HG03571 (cell line): ENCODE results near the gene CHI3L1.

Experiments used
- ATAC-seq: cut with Tn5 transposase; IDR thresholded peaks from one replicate; pipeline ENCODE4 v1.9.1; 2021; ENCODE audit not compliant: unreplicated experiment

The CHI3L1 gene

DNA sequence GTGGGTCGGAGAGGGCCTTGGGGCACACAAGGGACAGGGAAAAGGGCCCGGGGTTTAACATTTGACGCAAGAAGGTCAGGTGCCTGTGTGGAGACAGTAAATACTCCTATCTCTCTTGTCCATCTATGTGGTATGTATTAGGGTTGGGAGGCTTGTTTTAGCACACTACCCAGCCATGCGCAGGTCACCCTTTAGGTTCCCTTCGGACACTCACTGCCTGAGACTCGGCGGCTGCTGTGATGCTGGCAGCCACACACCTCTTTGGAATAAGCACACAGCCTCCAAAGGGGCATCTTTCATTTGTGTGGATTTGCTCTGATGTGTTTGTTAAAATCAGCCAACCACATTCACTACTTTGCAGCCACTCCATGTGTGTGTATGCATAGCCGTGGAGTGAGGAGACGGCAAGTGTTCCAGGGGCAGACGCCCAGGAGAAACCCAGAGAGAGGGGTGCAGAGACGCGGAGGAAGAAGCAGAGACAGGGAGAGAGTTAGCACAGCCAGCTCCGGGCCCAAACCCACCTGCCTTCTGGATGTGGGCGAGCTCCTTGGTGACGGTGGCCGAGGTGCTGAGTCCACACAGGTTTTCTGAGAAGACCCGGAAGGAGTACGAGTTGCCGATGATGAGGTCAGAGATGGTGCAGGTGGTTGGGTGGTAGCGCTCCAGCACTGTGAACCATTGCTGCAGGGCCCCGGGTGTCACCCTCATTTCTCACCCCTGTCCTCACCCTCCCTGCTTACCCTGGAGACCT, 16.6 kb downstream of the CHI3L1 start:
- ATAC-seq = no peak

DNA sequence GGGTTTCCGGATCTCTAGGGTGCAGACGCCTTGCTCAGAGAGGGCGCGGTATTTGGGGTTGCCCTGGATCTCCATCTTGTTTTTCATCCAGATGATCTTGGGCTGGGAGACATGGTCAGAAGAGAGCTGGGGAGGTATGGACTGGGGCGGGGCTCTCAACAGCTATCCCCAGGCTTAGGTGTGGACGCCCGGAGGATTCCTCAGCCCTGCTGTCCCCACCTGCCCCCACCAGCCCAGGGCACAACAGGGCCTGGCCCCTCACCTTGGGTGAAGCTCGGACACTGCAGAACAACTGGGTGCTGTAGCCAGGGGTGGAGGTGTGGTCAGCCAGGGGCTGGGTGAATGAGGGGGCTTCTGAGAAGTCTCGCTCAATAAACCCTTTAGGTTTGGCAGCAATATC, 17.5 kb downstream of the CHI3L1 start:
- ATAC-seq = no peak

DNA sequence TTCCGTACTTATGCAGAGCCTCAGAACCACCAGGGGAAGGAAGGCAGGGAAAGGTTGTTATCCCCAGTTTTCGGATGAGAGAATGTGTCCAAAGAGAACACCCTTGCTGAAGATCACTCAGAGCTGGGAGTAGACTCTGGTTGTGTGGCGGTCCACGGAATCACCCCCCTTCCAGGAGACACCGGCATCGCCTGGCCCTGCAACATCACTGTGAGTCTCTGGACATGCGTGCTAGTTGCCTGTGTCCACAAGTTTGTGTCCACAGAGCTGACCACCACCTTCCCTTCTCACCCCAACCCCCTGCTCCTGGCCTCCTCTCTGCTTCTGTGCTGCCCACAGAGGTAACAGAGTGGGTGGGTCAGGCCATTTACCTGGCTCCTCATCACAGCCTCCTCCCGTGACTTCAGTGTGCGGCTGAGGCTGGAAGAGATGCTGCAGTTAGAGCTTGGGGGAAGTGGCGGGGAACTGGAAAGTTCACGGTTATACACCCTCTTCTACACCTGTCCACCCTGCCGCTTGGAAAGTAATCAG, 18.2 kb downstream of the CHI3L1 start:
- no peak for ATAC-seq

DNA sequence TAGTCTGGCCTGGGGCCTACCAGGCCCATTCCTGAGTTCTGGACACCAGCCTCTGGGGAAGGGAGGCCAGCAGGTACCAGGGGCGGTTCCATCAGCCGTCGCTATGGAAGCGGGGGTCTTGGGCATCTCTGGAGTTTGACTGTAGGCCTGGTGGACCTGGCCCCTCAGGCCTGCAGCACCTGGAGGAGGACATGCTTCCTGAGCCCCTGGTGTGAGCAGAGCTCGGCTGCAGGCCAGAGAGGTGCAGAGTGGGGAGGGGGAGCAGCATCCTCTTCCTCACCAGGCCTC, 18.6 kb downstream of the CHI3L1 start:
- ATAC-seq = no peak

DNA sequence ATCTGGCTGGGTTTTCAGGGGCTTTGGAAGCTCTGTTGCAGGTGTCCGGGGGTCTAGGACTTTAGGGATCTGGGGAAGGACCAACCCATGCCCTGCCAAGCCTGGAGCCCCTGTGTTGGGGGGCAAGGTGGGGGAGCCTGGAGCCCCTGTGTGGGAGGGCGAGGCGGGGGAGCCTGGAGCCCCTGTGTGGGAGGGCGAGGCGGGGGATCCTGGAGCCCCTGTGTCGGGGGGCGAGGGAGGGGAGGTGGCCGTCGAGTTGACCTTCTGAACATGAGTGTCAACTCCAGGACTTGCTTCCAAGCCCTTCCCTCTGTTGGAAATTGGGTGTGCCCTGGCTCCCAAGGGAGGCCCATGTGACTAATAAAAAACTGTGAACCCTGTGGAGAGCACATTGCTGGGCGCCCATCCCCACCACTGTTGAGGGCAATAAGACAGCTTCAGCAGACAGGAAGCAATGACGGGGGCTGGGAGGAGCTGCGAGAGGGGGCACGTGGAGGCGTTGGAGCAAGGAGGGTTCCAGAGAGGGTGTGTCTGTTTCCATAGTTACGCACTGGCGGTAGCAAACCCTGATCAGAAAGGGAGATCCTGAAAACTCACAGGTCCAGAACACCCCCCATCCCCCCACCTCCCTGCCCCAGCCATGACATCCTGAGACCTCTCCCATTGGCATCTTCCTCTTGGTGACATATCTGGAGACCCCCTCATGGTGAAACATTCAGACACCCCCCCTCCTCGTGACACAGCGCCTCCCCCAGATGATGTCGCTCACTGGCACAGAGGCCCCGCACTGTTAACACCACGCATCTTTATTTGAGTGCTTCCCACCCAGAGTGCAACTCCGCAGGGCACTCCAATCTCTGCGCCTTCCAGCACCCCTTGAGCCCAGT, 19.2 kb downstream of the CHI3L1 start:
- no peak for ATAC-seq

DNA sequence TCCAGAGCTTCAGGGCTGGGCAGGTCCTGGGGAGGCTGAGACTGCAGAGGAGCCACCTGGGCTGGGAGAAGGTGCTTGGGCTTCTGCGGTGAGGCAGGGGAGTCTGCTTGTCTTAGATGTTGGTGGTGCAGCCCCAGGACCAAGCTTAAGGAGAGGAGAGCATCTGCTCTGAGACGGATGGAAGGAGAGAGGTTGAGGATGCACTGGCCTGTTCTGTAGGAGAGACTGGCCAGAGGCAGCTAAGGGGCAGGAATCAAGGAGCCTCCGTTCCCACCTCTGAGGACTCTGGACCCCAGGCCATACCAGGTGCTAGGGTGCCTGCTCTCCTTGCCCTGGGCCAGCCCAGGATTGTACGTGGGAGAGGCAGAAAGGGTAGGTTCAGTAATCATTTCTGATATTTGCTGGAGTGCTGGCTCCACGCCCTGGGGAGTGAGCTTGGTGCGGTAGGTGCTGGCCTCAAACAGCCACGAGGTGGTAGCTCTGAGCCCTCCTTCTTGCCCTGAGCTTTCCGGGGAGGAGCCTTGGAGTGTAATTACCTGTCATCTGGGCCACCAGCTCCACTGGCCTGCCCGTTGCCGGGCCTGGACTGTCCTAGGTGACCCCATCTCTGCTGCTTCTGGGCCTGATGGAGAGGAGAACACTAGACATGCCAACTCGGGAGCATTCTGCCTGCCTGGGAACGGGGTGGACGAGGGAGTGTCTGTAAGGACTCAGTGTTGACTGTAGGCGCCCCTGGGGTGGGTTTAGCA, 20.1 kb downstream of the CHI3L1 start:
- ATAC-seq = no peak

DNA sequence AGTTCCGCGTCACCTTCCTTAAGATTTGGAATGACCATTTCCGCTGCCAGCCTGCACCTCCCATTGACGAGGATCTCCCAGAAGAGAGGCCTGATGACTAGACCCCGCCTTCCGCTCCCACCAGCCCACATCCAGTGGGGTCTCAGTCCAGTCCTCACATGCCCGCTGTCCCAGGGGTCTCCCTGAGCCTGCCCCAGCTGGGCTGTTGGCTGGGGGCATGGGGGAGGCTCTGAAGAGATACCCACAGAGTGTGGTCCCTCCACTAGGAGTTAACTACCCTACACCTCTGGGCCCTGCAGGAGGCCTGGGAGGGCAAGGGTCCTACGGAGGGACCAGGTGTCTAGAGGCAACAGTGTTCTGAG, 20.7 kb downstream of the CHI3L1 start:
- no peak for ATAC-seq

DNA sequence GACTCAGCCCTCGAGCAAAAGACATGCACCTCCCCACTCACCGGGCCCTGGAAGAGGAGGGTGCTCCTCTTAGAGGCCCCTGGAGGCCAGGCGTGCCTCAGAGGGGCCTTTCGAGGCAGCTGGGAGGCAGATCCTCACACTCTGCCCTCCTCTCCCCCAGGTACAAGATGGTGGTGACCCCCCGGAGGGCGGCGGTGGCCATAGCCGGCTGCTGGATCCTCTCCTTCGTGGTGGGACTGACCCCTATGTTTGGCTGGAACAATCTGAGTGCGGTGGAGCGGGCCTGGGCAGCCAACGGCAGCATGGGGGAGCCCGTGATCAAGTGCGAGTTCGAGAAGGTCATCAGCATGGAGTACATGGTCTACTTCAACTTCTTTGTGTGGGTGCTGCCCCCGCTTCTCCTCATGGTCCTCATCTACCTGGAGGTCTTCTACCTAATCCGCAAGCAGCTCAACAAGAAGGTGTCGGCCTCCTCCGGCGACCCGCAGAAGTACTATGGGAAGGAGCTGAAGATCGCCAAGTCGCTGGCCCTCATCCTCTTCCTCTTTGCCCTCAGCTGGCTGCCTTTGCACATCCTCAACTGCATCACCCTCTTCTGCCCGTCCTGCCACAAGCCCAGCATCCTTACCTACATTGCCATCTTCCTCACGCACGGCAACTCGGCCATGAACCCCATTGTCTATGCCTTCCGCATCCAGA, 21.3 kb downstream of the CHI3L1 start:
- ATAC-seq = no peak

DNA sequence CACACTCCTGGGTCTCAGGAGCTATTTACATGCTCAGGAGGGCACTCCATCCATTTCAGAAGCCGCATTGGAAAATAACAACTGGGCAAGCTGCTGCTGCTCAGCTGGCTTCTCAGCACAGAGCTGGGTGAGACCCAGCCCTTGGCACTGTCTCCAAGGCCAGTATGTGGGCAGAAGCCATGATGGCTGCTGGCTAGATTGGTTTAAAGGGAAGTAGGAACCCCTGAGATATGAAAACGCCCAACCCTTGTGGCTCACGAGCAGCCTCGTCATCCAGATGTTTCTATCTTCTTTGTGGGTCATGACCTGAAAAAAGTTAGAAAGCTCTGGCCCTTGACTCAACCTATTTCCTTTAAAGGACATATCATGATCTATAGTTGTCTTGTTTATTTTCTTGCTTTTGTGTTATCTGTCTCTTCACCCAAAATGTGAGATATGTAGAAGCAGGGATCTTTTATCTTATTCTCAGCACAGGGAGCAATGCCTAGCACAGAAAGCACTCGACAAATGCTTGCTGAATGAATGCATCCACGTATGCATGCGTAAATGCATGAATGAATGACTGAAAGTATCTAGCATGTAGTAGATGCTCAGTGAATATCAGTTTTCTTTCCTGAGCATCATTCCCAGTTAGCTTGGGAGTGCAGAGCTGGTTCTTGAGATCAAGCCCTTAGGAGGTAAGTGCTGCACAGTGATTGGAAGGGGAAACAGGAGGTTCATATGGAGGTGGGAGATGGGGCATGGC, 22.4 kb downstream of the CHI3L1 start:
- ATAC-seq = no peak

DNA sequence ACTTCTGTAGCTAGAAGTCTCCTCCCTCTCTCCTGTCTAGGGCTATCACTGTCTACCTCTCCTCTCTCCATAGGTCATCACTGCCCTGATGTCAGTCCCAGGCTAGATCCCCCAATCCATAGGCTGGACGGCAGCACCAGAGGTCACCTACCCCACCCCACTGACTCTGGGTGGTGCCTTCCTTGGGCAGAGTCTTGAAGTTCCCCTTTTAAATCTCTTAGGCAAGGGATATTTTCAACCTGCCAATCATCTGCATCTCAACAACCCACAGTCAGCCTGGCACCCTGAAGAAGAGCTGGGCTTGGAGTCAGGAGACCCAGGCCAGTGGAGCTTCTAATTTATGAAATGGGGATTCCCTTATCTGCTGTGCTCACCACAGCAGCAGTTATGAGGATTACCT, 24.1 kb downstream of the CHI3L1 start:
- no peak for ATAC-seq

DNA sequence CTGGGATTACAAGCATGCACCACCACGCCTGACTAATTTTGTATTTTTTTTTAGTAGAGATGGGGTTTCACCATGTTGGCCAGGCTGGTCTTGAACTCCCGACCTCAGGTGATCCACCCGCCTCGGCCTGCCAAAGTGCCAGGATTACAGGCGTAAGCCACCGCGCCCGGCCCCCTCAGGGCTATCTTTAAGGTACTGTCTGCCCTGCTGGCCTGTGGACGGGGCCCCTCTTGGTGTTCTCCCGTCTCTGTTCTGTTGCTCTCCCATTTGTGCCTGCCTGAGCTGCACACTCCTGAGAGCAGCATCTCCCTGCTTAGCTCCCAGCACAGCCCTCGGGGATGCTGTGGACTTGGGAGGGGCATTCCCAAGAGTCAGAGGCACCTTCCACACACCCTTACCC, 24.8 kb downstream of the CHI3L1 start:
- ATAC-seq = no peak

DNA sequence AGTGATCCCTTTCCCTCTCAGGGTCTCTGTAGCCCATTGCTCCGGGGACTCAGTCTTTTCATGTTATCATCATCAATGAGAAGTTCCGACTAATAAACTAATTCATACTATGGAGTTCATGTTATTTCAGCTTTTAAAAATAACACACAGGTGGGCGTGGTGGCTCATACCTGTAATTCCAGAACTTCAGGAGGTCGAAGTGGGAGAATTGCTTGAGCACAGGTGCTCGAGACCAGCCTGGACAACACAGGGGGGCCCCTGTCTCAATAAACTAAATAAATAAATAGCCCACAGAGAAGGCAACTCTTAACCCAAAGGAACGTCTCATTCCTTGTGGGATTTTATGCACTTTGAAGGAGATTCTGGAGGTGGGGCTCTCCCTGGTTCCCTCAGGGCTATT, 25.3 kb downstream of the CHI3L1 start:
- no peak for ATAC-seq

DNA sequence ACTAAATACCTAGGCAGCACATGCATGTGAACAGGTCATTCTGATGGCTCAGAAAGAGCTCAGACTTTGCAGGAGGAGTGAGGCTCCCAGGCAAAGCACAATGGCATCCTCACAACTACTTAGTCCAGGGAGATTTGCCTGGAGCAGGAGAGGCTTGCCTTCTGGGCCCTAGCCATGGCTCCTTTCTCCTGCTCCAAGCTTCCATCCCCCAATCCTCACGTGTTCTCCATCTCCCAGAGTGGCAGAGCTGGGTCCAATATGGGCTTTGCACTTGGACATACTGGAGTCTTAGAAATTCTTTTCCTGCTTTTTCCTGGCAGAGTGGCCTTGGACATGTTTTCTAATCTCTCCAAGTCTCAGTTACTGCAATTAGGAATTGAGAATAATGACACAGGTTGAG, 26.7 kb downstream of the CHI3L1 start:
- ATAC-seq = no peak

DNA sequence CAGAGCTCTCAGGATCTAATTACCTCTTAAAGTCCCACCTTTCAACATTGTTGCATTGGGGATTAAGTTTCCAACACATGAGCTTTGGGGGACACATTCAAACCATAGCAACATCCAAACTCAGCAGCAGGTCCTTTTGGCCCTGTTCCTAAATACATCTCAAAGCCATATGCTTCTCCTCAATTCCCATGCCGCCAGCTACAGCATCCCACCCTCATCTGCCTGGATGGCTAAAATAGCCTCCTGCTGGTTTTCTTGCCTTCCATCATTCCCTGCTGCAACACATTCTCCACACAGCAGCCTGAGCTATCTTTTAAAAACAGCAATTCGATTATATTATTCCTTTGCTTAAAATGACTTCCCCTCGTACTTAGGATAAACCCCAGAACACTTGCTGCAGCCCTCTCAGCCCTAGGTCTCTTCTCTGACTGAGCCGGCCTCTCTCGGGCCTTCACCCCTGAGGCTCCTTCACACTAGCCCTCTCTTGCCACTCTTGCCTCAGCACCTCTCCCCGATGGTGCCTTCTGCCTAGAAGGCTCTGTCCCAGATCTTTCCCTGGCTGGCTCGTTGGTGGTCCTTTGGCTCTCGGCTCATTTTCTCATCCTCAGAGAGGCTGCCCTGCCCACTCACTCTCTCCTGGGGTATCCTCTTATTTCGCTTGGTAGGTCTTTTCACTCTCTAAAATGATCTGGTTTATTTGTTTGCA, 27.4 kb downstream of the CHI3L1 start:
- no peak for ATAC-seq

DNA sequence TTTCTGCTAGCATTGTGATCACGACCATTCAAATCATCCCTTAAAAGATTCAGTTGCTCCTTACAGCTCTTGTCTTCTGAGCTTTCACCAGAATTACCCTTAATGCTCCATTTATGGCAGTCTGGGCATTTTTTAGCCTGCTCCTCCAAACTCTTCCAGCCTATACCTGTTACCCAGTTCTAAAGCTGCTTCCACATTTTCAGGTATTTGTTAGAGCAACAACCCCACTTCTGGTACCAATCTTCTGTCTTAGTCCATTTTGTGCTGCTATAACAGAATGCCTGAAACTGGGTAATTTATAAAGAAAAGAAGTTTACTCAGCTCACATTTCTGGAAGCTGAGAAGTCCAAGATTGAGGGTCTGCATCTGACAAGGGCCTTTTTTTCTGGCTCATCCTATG, 28.1 kb downstream of the CHI3L1 start:
- no peak for ATAC-seq

DNA sequence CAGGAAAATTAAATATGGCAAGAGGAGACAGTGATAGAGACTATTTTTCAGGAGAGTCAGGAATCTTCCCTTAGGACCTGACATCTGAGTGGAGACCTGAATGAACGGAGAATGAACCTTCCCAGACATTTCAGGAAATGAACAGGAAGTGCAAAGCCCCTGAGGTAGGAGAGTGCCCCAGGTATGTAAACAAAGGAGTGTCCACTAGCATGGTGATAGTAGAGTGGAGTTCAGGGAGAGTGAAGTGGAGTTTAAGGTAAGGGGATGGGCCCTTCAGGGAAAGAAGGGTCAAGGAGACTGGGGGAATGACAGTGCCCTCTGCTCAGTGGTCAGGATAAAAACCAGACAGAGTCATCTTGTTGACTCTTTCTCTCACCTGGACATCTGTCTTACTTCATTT, 30.2 kb downstream of the CHI3L1 start:
- no peak for ATAC-seq

DNA sequence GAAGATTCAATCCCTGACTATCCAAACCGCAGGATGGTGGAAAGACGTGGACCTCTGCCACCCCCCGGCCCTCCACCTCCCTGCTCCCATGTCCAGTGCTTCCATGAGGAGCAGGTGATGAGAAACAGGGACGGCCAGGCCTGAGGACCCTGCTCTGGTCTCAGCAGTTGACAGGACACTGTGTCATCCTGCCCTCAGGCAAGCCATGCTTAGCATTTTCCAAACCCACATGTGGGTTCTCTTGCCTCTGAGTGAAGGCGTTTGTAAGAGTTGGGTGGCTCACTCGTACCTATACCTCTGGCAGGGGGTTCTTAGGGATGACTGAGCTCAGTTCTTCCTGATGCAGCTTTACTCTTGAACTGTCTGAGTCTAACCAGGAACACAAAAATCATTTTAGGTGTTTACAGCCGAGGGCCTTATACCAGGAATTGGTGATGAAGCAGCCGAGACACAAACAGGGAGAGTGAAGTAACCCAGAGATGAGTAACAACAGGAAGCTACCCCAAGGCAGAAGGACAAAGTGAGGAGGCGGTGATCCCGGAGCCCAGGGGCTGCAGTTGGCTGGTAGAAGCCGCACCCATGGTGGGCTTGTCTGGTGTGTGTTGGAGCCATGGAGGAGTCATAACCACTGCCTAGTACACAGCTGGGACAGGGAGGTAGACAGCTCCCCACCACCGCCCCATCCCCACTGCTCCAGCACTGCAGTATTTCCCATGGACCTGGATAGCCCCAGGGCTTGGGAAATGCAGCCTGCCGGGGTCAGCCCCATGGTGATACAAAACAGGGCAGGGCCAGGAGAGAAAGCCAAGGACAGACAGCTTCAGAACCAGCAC, 32.3 kb downstream of the CHI3L1 start:
- no peak for ATAC-seq

DNA sequence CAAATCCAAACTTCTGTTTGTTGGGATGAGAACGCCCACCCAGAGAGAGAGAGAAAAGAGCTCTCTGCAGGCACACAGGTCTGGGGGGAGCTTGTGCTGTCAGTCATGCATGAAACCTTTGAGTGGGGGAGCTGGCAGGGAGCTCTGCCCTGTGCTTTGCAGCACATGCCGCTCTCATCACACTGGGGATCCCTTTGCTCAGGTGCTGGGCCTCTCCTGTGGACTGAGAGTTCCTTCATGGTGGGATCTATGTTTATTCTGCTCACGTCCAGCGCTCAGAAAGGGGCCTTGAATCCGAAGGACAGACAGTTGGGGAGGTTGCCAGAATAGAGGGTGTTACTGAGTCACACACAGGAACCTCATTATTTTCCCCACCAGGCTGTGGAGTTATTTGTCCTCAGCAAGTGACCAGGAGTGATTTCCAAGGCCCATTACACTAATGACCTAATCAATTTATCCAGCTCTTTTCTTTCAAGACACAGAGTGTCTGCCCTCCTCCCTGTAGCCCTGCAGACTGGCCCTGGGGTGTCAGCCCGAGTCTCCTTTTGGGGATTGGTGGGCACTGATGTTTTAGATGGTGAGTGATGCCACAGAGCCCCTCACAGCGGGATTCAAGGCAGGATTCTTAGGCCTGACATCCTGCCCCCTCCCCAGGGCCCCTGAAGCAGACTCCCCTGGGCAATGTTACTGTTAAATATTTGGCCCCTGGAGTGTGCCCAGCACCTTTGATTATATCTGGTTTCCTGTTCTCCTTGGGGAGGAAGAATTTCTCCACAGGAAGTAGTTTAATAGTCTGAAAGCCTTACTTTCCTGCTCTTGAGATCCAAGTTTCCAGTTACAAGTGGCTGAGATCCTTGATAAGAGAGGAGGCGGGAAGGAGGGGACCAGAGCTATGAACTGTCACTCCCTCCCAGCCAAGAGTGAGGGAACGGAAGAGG, 33.2 kb downstream of the CHI3L1 start:
- no peak for ATAC-seq
